Choroid plexus epithelial cell (primary cell): ENCODE measurements around the gene RNF4.

Experiments
- DNase-seq: peaks from one replicate; pipeline ENCODE4 v3.0.0-alpha.2; 2010; ENCODE audit warnings: low read depth
- H3K4me3 ChIP-seq: 2 replicates; pipeline ENCODE4 v1.5.1; 2011; ENCODE audit warnings: low read depth, mild to moderate bottlenecking, control low read depth, low read length, moderate library complexity
- TF ChIP-seq, protein P1 (sequence below): conservative IDR thresholded peaks from 2 replicates; pipeline ENCODE4 v1.5.1; 2011; ENCODE audit warnings: low read depth, mild to moderate bottlenecking, control low read depth, inconsistent platforms, low read length, moderate library complexity

Gene RNF4

GRCh38 chr4:2483237-2483636 lies 14.3 kb downstream of the RNF4 start:
- TF ChIP-seq, protein P1, sequence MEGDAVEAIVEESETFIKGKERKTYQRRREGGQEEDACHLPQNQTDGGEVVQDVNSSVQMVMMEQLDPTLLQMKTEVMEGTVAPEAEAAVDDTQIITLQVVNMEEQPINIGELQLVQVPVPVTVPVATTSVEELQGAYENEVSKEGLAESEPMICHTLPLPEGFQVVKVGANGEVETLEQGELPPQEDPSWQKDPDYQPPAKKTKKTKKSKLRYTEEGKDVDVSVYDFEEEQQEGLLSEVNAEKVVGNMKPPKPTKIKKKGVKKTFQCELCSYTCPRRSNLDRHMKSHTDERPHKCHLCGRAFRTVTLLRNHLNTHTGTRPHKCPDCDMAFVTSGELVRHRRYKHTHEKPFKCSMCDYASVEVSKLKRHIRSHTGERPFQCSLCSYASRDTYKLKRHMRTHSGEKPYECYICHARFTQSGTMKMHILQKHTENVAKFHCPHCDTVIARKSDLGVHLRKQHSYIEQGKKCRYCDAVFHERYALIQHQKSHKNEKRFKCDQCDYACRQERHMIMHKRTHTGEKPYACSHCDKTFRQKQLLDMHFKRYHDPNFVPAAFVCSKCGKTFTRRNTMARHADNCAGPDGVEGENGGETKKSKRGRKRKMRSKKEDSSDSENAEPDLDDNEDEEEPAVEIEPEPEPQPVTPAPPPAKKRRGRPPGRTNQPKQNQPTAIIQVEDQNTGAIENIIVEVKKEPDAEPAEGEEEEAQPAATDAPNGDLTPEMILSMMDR, result no peak
- no peak overlapping the region for H3K4me3 ChIP-seq
- no peak for DNase-seq

GRCh38 chr4:2484185-2484584 lies 15.3 kb downstream of the RNF4 start:
- H3K4me3 ChIP-seq, result no peak overlapping the region
- TF ChIP-seq, protein P1, result no peak
- no peak for DNase-seq

- H3K4me3 ChIP-seq, result no peak overlapping the region
- TF ChIP-seq, protein P1, result no peak
- peak; percentile 55 for DNase-seq
These were observed 16.1 kb downstream of the RNF4 start for GRCh38 chr4:2484993-2485392.

GRCh38 chr4:2485956-2486355 lies 17.1 kb downstream of the RNF4 start:
- no peak overlapping the region for H3K4me3 ChIP-seq
- DNase-seq, result no peak
- TF ChIP-seq, protein P1, result no peak

DNA sequence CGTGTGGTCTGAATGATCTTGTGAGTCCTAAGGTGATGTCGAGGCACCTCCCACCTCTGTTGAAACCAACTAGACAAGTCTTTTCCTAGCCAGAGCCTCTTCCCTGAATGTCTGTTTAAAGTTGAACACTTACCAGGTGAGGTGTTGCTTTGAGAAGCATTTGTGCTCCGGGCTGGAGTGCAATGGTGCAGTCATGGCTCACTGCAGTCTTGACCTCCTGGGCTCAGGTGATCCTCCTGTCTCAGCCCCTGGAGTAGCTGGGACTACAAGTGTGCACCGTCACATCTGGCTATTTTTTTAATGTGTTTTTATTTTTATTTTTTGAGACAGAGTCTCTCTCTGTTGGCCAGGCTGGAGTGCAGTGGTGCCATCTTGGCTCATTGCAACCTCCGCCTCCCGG lies 18.1 kb downstream of the RNF4 start:
- TF ChIP-seq, protein P1, result no peak
- DNase-seq, result no peak

GRCh38 chr4:2487632-2488031 lies 18.7 kb downstream of the RNF4 start:
- H3K4me3 ChIP-seq, result no peak overlapping the region
- DNase-seq, result no peak
- TF ChIP-seq, protein P1, result no peak

More for the DNA sequence above, 18.1 kb downstream of the RNF4 start:
- no peak overlapping the region for H3K4me3 ChIP-seq

- TF ChIP-seq, protein P1, result no peak
- DNase-seq, result no peak
- no peak overlapping the region for H3K4me3 ChIP-seq
These were observed 20.3 kb downstream of the RNF4 start for GRCh38 chr4:2489081-2489805.
